WERI-Rb-1 (cell line): Measurements from ENCODE around the gene KRABD2.

Experiments used
- DNase-seq: peaks from one replicate; pipeline ENCODE4 v3.0.0-alpha.2; 2020
- H3K27ac ChIP-seq: fragments of 250-450 bp; sonication (Bioruptor Pico); 2 replicates; pipeline ENCODE4 v1.5.1; 2020; ENCODE audit warnings: mild to moderate bottlenecking, moderate library complexity
- H3K27me3 ChIP-seq: fragments of 250-450 bp; sonication (Bioruptor Pico); 2 replicates; pipeline ENCODE4 v1.5.1; 2021; ENCODE audit warnings: mild to moderate bottlenecking, low read depth, moderate library complexity; ENCODE audit not compliant: insufficient read depth, severe bottlenecking
- H3K36me3 ChIP-seq: fragments of 250-450 bp; sonication (Bioruptor Pico); 2 replicates; pipeline ENCODE4 v1.5.1; 2020; ENCODE audit warnings: mild to moderate bottlenecking, moderate library complexity
- H3K4me3 ChIP-seq: 2 replicates; pipeline ENCODE4 v1.5.1; 2011; ENCODE audit warnings: low read depth, mild to moderate bottlenecking, control low read depth, low read length
- H3K9me3 ChIP-seq: fragments of 250-450 bp; sonication (Bioruptor Pico); 2 replicates; pipeline ENCODE4 v1.5.1; 2021; ENCODE audit warnings: mild to moderate bottlenecking, moderate library complexity; ENCODE audit not compliant: severe bottlenecking
- TF ChIP-seq, protein P1 (sequence below): IDR thresholded peaks from 2 replicates; pipeline ENCODE4 v1.5.1; 2011; ENCODE audit warnings: low read depth, mild to moderate bottlenecking, control low read depth, inconsistent platforms, low read length

KRABD2 gene

DNA sequence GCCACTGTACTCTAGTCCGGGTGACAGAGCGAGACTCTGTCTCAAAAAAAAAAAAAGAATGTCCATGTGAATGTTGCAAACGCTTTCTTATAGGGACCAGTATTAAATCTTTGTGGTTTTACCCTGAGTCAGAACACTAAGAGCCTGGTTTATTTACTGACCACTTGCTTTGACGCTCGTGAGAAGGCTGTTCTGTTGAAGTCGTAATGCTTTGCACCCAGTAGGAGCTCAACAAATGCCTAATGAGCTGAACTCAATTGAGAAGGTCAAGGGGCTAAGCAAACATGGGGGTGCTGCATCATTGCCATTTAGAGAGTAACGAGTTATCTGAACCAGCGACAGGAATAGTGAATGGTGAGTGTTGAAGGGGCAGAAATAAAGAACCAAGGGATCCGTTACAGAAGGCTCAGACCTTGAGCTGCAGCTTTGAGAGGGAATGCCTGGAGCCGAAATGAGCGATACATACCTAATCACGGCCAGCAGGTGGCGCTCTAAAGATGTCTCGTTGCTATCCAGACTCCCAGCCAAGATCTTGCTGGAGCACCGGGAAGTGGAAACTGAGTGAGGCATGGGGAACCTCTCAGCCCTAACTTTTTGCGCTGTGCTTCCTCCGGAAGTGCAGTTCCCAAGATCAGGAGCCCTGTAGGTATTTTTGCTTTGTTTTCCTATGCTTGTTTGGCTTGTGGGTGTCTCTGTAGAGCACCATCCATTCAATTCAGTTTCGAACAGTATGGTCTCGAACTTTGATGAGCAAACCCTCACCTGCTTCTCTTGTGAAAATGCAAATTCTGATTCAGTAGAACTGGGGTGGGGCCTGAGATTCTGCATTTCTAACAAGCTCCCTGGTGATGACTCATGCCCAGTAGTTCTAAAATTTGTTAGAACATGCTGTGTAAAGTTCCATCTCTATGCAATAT, 33.7 kb upstream of the KRABD2 start:
- TF ChIP-seq, protein P1, sequence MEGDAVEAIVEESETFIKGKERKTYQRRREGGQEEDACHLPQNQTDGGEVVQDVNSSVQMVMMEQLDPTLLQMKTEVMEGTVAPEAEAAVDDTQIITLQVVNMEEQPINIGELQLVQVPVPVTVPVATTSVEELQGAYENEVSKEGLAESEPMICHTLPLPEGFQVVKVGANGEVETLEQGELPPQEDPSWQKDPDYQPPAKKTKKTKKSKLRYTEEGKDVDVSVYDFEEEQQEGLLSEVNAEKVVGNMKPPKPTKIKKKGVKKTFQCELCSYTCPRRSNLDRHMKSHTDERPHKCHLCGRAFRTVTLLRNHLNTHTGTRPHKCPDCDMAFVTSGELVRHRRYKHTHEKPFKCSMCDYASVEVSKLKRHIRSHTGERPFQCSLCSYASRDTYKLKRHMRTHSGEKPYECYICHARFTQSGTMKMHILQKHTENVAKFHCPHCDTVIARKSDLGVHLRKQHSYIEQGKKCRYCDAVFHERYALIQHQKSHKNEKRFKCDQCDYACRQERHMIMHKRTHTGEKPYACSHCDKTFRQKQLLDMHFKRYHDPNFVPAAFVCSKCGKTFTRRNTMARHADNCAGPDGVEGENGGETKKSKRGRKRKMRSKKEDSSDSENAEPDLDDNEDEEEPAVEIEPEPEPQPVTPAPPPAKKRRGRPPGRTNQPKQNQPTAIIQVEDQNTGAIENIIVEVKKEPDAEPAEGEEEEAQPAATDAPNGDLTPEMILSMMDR, result peak; percentile 92
- Histone ChIP-seq H3K4me3 (no peak overlapping the region), H3K36me3 (no peaks in the 10 kb centered on the region), H3K27ac (no peak overlapping the region), H3K27me3 (no peaks in the 10 kb centered on the region), H3K9me3 (no peaks in the 10 kb centered on the region)
- peak; percentile 87 for DNase-seq

- DNase-seq, result no peak
- Histone ChIP-seq H3K27ac (no peak overlapping the region), H3K27me3 (no peaks in the 10 kb centered on the region), H3K9me3 (no peaks in the 10 kb centered on the region), H3K36me3 (no peaks in the 10 kb centered on the region), H3K4me3 (no peak overlapping the region)
- TF ChIP-seq, protein P1, result no peak
These were observed 31.9 kb upstream of the KRABD2 start for GRCh38 chr17:8408371-8408770.

DNA sequence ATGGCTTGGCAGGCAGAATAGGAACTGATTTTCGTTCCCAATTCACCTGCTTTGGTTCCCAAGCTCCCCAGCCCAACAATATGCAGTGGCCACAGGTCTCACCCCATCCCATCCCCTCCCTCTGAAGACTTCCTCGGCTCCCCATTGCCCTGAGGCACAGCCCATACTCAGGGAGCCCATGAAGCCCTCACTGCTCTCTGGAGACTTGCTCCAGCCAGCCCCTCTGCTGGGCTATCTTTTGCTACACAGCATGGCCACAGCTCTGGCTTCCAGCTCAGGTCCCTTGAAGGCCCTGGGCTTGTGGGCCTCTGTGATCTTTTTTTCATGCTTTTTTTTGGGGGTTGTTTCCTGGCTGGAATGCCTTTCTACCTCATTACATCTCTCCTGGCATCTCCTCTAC, 29.7 kb upstream of the KRABD2 start:
- Histone ChIP-seq H3K27me3 (no peaks in the 10 kb centered on the region), H3K9me3 (no peaks in the 10 kb centered on the region), H3K27ac (no peak overlapping the region), H3K36me3 (no peaks in the 10 kb centered on the region), H3K4me3 (no peak overlapping the region)
- TF ChIP-seq, protein P1, result no peak
- DNase-seq, result no peak

GRCh38 chr17:8405499-8406016, 29.1 kb upstream of the KRABD2 start:
- DNase-seq, result no peak

GRCh38 chr17:8402921-8403536, 26.5 kb upstream of the KRABD2 start:
- DNase-seq, result no peak

More at GRCh38 chr17:8405499-8406016, 29.1 kb upstream of the KRABD2 start:
- H3K36me3 ChIP-seq, result no peaks in the 10 kb centered on the region
- H3K27ac ChIP-seq, result no peak overlapping the region
- no peaks in the 10 kb centered on the region for H3K9me3 ChIP-seq
- no peaks in the 10 kb centered on the region for H3K27me3 ChIP-seq
- H3K4me3 ChIP-seq, result no peak overlapping the region
- TF ChIP-seq, protein P1, result no peak

More at GRCh38 chr17:8402921-8403536, 26.5 kb upstream of the KRABD2 start:
- Histone ChIP-seq H3K27me3 (no peaks in the 10 kb centered on the region), H3K4me3 (no peak overlapping the region), H3K27ac (no peak overlapping the region), H3K9me3 (no peaks in the 10 kb centered on the region), H3K36me3 (no peaks in the 10 kb centered on the region)
- TF ChIP-seq, protein P1, result no peak
